IMR-90 (cell line): Measurements from ENCODE around the gene CALHM3. TPM values are rescaled to one million over a fixed set of nuclear protein-coding genes. Genes with fewer than 3 reads are reported as not detected.

Source experiments
- ATAC-seq: fragments of 200-7000 bp; cut with Tn5 transposase; 2 replicates; pipeline ENCODE4 v1.9.1; 2020; ENCODE audit warnings: low read depth, mild to moderate bottlenecking, moderate library complexity
- BruUV-seq: library from RNA; stranded (reverse); fragments of 400-500 nt; replicated peaks from 2 replicates; lab custom pipeline; 2021; lab: Mats Ljungman, UMichigan
- CTCF ChIA-PET: fragments of 300-600 bp; formaldehyde crosslinking; extraction: SDS; loops from one replicate; lab custom pipeline; 2021; ENCODE audit warnings: antibody characterized with exemption; lab: Yijun Ruan, JAX
- POLR2A ChIA-PET: fragments of 300-600 bp; sonication (Branson Sonifier 250); formaldehyde crosslinking; loops from one replicate; lab custom pipeline; 2022; ENCODE audit warnings: antibody characterized with exemption; ENCODE audit not compliant: unreplicated experiment; lab: Charles Lee
- DNase-seq: peaks from one replicate; pipeline ENCODE4 v3.0.0; 2013
- H2AFZ ChIP-seq: replicated peaks from 2 replicates; pipeline ENCODE3; 2013; ENCODE audit warnings: low read length, mild to moderate bottlenecking; ENCODE audit not compliant: poor library complexity
- H2AK5ac ChIP-seq: 2 replicates; pipeline ENCODE4 v1.6.1; 2013; ENCODE audit warnings: low read depth, low read length, inconsistent platforms
- H2AK9ac ChIP-seq: replicated peaks from 2 replicates; pipeline ENCODE3; 2013; ENCODE audit warnings: mild to moderate bottlenecking, low read depth, low read length, moderate library complexity; ENCODE audit not compliant: poor library complexity
- H2BK120ac ChIP-seq: 2 replicates; pipeline ENCODE4 v1.6.1; 2013; ENCODE audit warnings: low read depth, low read length, inconsistent platforms
- H2BK15ac ChIP-seq: 3 replicates; pipeline ENCODE4 v1.6.1; 2013; ENCODE audit warnings: low read depth, low read length, inconsistent platforms
- H2BK20ac ChIP-seq: 2 replicates; pipeline ENCODE4 v1.6.1; 2013; ENCODE audit warnings: low read depth, mild to moderate bottlenecking, inconsistent platforms, low read length, moderate library complexity
- H2BK5ac ChIP-seq: 2 replicates; pipeline ENCODE4 v1.6.1; 2013; ENCODE audit warnings: mild to moderate bottlenecking, low read depth, low read length, inconsistent platforms; ENCODE audit not compliant: poor library complexity, severe bottlenecking
- H3K14ac ChIP-seq: replicated peaks from 2 replicates; pipeline ENCODE4 v1.6.1; 2013; ENCODE audit warnings: low read depth, low read length, inconsistent platforms
- H3K18ac ChIP-seq: 2 replicates; pipeline ENCODE4 v1.6.1; 2013; ENCODE audit warnings: low read depth, low read length, control low read depth
- H3K23ac ChIP-seq: 2 replicates; pipeline ENCODE4 v1.6.1; 2013; ENCODE audit warnings: low read depth, low read length, inconsistent platforms
- H3K27ac ChIP-seq: 2 replicates; pipeline ENCODE4 v1.5.1; 2013; ENCODE audit warnings: mild to moderate bottlenecking, control low read depth, low read length; ENCODE audit not compliant: insufficient read depth
- H3K27me3 ChIP-seq: 2 replicates; pipeline ENCODE4 v1.6.1; 2013; ENCODE audit warnings: low read length; ENCODE audit not compliant: control insufficient read depth, insufficient read depth
- H3K36me3 ChIP-seq: 2 replicates; pipeline ENCODE4 v1.6.1; 2013; ENCODE audit warnings: low read length, mixed read lengths; ENCODE audit not compliant: control insufficient read depth, insufficient read depth
- H3K4ac ChIP-seq: 2 replicates; pipeline ENCODE4 v1.6.1; 2013; ENCODE audit warnings: low read depth, low read length, inconsistent platforms
- H3K4me1 ChIP-seq: 2 replicates; pipeline ENCODE4 v1.6.1; 2013; ENCODE audit warnings: low read length, mixed read lengths; ENCODE audit not compliant: control insufficient read depth, insufficient read depth
- H3K4me2 ChIP-seq: 2 replicates; pipeline ENCODE4 v1.6.1; 2013; ENCODE audit warnings: low read depth, mild to moderate bottlenecking, control low read depth, low read length, moderate library complexity
- H3K4me3 ChIP-seq: 2 replicates; pipeline ENCODE4 v1.5.1; 2013; ENCODE audit warnings: low read depth, mild to moderate bottlenecking, control low read depth, low read length, moderate library complexity; ENCODE audit not compliant: insufficient read depth
- H3K56ac ChIP-seq: 2 replicates; pipeline ENCODE4 v1.6.1; 2013; ENCODE audit warnings: low read length, inconsistent platforms; ENCODE audit not compliant: insufficient read depth; ENCODE audit errors: extremely low read depth
- H3K79me1 ChIP-seq, 2 experiments: 2 replicates each; pipeline ENCODE4 v1.6.1; 2013; ENCODE audit warnings: low read length in 2 of 2, inconsistent platforms in 1 of 2, low read depth in 1 of 2
- H3K9ac ChIP-seq: 2 replicates; pipeline ENCODE4 v1.6.1; 2013; ENCODE audit warnings: low read depth, low read length, control low read depth
- H3K9me1 ChIP-seq: 2 replicates; pipeline ENCODE4 v1.6.1; 2013; ENCODE audit warnings: low read length, inconsistent platforms; ENCODE audit not compliant: insufficient read depth
- H3K9me3 ChIP-seq: 2 replicates; pipeline ENCODE4 v1.6.1; 2013; ENCODE audit warnings: low read length; ENCODE audit not compliant: control insufficient read depth, insufficient read depth
- H4K20me1 ChIP-seq: 2 replicates; pipeline ENCODE4 v1.6.1; 2013; ENCODE audit warnings: low read length, inconsistent platforms; ENCODE audit not compliant: insufficient read depth
- H4K5ac ChIP-seq: 2 replicates; pipeline ENCODE4 v1.6.1; 2013; ENCODE audit warnings: mild to moderate bottlenecking, low read depth, low read length, control low read depth
- H4K8ac ChIP-seq, 2 experiments: 2 replicates each; pipeline ENCODE4 v1.6.1; 2013; ENCODE audit warnings: low read depth in 2 of 2, low read length in 2 of 2, control low read depth in 1 of 2, inconsistent platforms in 1 of 2
- H4K91ac ChIP-seq: 2 replicates; pipeline ENCODE4 v1.6.1; 2013; ENCODE audit warnings: low read depth, low read length, inconsistent platforms; ENCODE audit not compliant: insufficient read depth
- BHLHE40 ChIP-seq: fragments of 150-350 bp; IDR thresholded peaks from 2 replicates; pipeline ENCODE4 v1.6.1; 2016; ENCODE audit warnings: mild to moderate bottlenecking, low read depth, low read length
- CEBPB ChIP-seq: IDR thresholded peaks from 2 replicates; pipeline ENCODE4 v1.6.1; 2012; ENCODE audit warnings: low read depth, low read length, improper control_type of control experiment
- CHD1 ChIP-seq: IDR thresholded peaks from 2 replicates; pipeline ENCODE4 v1.6.1; 2012; ENCODE audit warnings: low read depth, low read length, improper control_type of control experiment
- CTCF ChIP-seq: conservative IDR thresholded peaks from 2 replicates; pipeline ENCODE4 v1.5.1; 2012; ENCODE audit warnings: mild to moderate bottlenecking, low read depth, low read length, improper control_type of control experiment
- FOS ChIP-seq: fragments of 150-350 bp; IDR thresholded peaks from 2 replicates; pipeline ENCODE4 v1.6.1; 2016; ENCODE audit warnings: low read depth, low read length
- MAFK ChIP-seq: IDR thresholded peaks from 2 replicates; pipeline ENCODE4 v1.6.1; 2012; ENCODE audit warnings: low read depth, low read length, improper control_type of control experiment
- MAZ ChIP-seq: IDR thresholded peaks from 2 replicates; pipeline ENCODE4 v1.6.1; 2012; ENCODE audit warnings: low read depth, mild to moderate bottlenecking, low read length, improper control_type of control experiment, moderate library complexity, borderline replicate concordance
- MXI1 ChIP-seq: IDR thresholded peaks from 2 replicates; pipeline ENCODE4 v1.6.1; 2012; ENCODE audit warnings: low read depth, mild to moderate bottlenecking, low read length, moderate library complexity, borderline replicate concordance
- NFE2L2 ChIP-seq: fragments of 150-350 bp; IDR thresholded peaks from 2 replicates; pipeline ENCODE4 v1.6.1; 2016; ENCODE audit warnings: low read depth, mild to moderate bottlenecking, low read length
- POLR2A ChIP-seq: IDR thresholded peaks from 2 replicates; pipeline ENCODE4 v1.6.1; 2012; ENCODE audit warnings: mild to moderate bottlenecking, low read depth, low read length
- RAD21 ChIP-seq: IDR thresholded peaks from 2 replicates; pipeline ENCODE4 v1.6.1; 2012; ENCODE audit warnings: low read length, improper control_type of control experiment
- RCOR1 ChIP-seq: IDR thresholded peaks from 2 replicates; pipeline ENCODE4 v1.6.1; 2012; ENCODE audit warnings: mild to moderate bottlenecking, low read length, improper control_type of control experiment; ENCODE audit not compliant: insufficient replicate concordance
- RFX5 ChIP-seq: IDR thresholded peaks from 2 replicates; pipeline ENCODE4 v1.8.0; 2012; ENCODE audit warnings: low read depth, mild to moderate bottlenecking, low read length, moderate library complexity
- SMC3 ChIP-seq: fragments of 150-350 bp; IDR thresholded peaks from 2 replicates; pipeline ENCODE4 v1.6.1; 2016; ENCODE audit warnings: low read depth, mild to moderate bottlenecking, antibody characterized with exemption, low read length, moderate library complexity
- WGBS, 2 experiments: methylation state at CpG; one replicate each; pipeline versions ENCODE4 v1.1.5 to v1.1.7; 2013; ENCODE audit warnings: missing lambda C conversion rate in 2 of 2; ENCODE audit not compliant: insufficient read length in 1 of 2; ENCODE audit errors: extremely low coverage in 2 of 2; 5-methylcytosine and 5-hydroxymethylcytosine counted together
- dilution Hi-C: fragments of 300-500 bp; cut with HindIII; formaldehyde crosslinking; loops from one replicate; pipeline ENCODE4 v1.14.3; 2018; ENCODE audit warnings: low sequenced_read_pairs; ENCODE audit not compliant: unreplicated experiment
- in situ Hi-C: fragments of 300-500 bp; cut with MboI; formaldehyde crosslinking; loops from 3 replicates; pipeline ENCODE4 v1.14.3; 2019; ENCODE audit warnings: low sequenced_read_pairs, inconsistent platforms, mixed read lengths
- intact Hi-C: fragments of 100-400 bp; cut with micrococcal nuclease; formaldehyde crosslinking; loops from 2 replicates; pipeline ENCODE4 v1.10.0; 2022
- polyA plus RNA-seq, 3 experiments: library from polyadenylated mRNA; depleted of rRNA; stranded (reverse); fragments of >200 nt; gene quantifications; 2 replicates each; pipeline ENCODE4 v1.2.3, GENCODE V29; 2012; ENCODE audit warnings: low replicate concordance in 1 of 3
- total RNA-seq: library from RNA; depleted of rRNA; stranded (reverse); fragments of >200 nt; gene quantifications from 2 replicates; pipeline ENCODE4 v1.2.3, GENCODE V29; 2012
- TF ChIP-seq, protein P1 (sequence below): fragments of 150-350 bp; IDR thresholded peaks from 2 replicates; pipeline ENCODE4 v1.6.1; 2017; ENCODE audit warnings: mild to moderate bottlenecking, antibody characterized with exemption, low read length, low read depth
- TF ChIP-seq, protein P2 (sequence below): fragments of 150-350 bp; IDR thresholded peaks from 2 replicates; pipeline ENCODE4 v1.6.1; 2016; ENCODE audit warnings: low read depth, mild to moderate bottlenecking, low read length, moderate library complexity, borderline replicate concordance

The CALHM3 gene
- total and polyA plus RNA-seq, 2 of the 4 experiments (the other 2 are of a cell fraction), result not detected

GRCh38 chr10:103478671-103479070, 369 bp downstream of the CALHM3 start:
- no peak overlapping the region for H3K4ac ChIP-seq
- H2AFZ ChIP-seq, result no peak overlapping the region
- no peaks in the 10 kb centered on the region for H3K36me3 ChIP-seq
- intact Hi-C loops, result no loop called here
- H2BK15ac ChIP-seq, result no peak overlapping the region
- no peak overlapping the region for H4K91ac ChIP-seq
- H3K27me3 ChIP-seq, result peaks cover 29% of the 10 kb centered on the region
- no peak overlapping the region for H3K4me3 ChIP-seq
- no peak overlapping the region for H3K23ac ChIP-seq
- ATAC-seq, result no peak
- no peak for TF ChIP-seq RFX5
- no peak for TF ChIP-seq SMC3
- TF ChIP-seq, protein P1, sequence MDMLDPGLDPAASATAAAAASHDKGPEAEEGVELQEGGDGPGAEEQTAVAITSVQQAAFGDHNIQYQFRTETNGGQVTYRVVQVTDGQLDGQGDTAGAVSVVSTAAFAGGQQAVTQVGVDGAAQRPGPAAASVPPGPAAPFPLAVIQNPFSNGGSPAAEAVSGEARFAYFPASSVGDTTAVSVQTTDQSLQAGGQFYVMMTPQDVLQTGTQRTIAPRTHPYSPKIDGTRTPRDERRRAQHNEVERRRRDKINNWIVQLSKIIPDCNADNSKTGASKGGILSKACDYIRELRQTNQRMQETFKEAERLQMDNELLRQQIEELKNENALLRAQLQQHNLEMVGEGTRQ, result no peak
- no peak for TF ChIP-seq MAFK
- TF ChIP-seq MAZ, result no peak
- TF ChIP-seq FOS, result no peak
- no peak for TF ChIP-seq CHD1
- no peak for TF ChIP-seq MXI1
- no peak for TF ChIP-seq BHLHE40
- TF ChIP-seq POLR2A, result no peak
- TF ChIP-seq RAD21, result no peak
- TF ChIP-seq CEBPB, result no peak
- TF ChIP-seq, protein P2, sequence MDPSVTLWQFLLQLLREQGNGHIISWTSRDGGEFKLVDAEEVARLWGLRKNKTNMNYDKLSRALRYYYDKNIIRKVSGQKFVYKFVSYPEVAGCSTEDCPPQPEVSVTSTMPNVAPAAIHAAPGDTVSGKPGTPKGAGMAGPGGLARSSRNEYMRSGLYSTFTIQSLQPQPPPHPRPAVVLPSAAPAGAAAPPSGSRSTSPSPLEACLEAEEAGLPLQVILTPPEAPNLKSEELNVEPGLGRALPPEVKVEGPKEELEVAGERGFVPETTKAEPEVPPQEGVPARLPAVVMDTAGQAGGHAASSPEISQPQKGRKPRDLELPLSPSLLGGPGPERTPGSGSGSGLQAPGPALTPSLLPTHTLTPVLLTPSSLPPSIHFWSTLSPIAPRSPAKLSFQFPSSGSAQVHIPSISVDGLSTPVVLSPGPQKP, result no peak
- TF ChIP-seq NFE2L2, result no peak
- no peak for TF ChIP-seq RCOR1
- no peak for TF ChIP-seq CTCF
- no peak overlapping the region for H3K56ac ChIP-seq
- no peak overlapping the region for H2AK5ac ChIP-seq
- POLR2A ChIA-PET, result no interaction called here
- H4K20me1 ChIP-seq, result no peaks in the 10 kb centered on the region
- H3K18ac ChIP-seq, result no peak overlapping the region
- DNase-seq, result no peak
- CTCF ChIA-PET, result no interaction called here
- WGBS, 2 experiments, result 62% methylated on average over 20 of the region's 22 CpGs; no CpG with 5 or more reads in 1 of the 2 experiments
- in situ Hi-C loops, result no loop called here
- H3K27ac ChIP-seq, result no peak overlapping the region
- no peak overlapping the region for H2BK120ac ChIP-seq
- no TSS peak for BruUV-seq
- no peak overlapping the region for H3K9ac ChIP-seq
- no peak overlapping the region for H3K14ac ChIP-seq
- no peak overlapping the region for H4K8ac ChIP-seq
- H3K9me3 ChIP-seq, result no peaks in the 10 kb centered on the region
- dilution Hi-C loops, result no loop called here
- H3K4me1 ChIP-seq, result no peaks in the 10 kb centered on the region; the same call in 1 of the 2 replicates
- H3K4me2 ChIP-seq, result no peak overlapping the region
- no peaks in the 10 kb centered on the region for H3K79me1 ChIP-seq
- H2AK9ac ChIP-seq, result no peak overlapping the region
- no peak overlapping the region for H2BK20ac ChIP-seq
- H4K5ac ChIP-seq, result no peak overlapping the region
- no peak overlapping the region for H2BK5ac ChIP-seq
- H3K9me1 ChIP-seq, result peaks cover 4% of the 10 kb centered on the region; the same call in 1 of the 2 replicates
